ENCODE results near the gene ADTRP. TPM values are rescaled to one million over a fixed set of nuclear protein-coding genes. Genes with fewer than 3 reads are reported as not detected.
"Not testable (repeated sequence)": the region's sequence is repeated elsewhere in the genome, so short reads cannot be mapped to it uniquely, and the experiment has no call there.

The ADTRP gene
- total RNA-seq, 2 donors from 2014 or later = 0.74 to 1.0 TPM

DNA sequence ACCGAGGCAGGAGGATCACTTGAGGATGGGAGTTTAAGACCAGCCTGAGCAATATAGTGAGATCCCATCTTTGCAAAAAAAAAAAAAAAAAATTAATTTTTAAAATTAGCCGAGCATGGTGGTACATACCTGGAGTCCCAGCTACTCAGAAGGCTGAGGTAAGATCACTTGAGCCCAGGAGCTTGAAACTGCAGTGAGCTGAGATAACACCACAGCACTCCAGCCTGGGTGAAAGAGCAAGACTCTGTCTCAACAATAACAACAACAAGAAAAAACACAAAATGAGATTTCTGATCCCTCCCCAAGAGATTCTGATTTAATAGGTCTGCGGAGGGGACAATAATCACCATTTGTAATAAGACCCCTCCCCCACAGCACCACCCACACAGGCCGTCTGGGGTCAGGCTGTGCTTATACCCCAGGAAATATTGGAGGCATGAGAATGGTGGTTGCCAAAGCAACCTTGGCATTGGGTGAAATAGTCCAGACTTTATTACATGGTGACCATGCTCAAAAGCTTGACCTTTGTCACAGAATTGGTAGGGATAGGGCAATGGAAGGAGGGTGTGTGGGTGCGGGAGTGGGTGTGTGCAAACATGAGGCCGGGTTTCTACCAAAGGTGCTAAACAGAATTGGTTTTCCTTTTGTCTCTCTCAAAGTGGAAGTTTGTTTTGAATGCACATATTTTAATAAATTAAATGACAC, 24.4 kb upstream of the ADTRP start:
- Histone ChIP-seq H3K36me3 (no peaks in the 10 kb centered on the region), H3K27ac (no peak overlapping the region), H3K4me1 (replicated peaks) (no peaks in the 10 kb centered on the region), H3K27me3 (replicated peaks; ENCODE audit: insufficient read depth) (no peaks in the 10 kb centered on the region), H3K9me3 (no peaks in the 10 kb centered on the region), H3K4me3 (no peak overlapping the region)
- no peak for DNase-seq (ENCODE audit: low spot score)
- TF ChIP-seq, protein P1, sequence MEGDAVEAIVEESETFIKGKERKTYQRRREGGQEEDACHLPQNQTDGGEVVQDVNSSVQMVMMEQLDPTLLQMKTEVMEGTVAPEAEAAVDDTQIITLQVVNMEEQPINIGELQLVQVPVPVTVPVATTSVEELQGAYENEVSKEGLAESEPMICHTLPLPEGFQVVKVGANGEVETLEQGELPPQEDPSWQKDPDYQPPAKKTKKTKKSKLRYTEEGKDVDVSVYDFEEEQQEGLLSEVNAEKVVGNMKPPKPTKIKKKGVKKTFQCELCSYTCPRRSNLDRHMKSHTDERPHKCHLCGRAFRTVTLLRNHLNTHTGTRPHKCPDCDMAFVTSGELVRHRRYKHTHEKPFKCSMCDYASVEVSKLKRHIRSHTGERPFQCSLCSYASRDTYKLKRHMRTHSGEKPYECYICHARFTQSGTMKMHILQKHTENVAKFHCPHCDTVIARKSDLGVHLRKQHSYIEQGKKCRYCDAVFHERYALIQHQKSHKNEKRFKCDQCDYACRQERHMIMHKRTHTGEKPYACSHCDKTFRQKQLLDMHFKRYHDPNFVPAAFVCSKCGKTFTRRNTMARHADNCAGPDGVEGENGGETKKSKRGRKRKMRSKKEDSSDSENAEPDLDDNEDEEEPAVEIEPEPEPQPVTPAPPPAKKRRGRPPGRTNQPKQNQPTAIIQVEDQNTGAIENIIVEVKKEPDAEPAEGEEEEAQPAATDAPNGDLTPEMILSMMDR (IDR thresholded peaks at IDR 0.05) = no peak
- TF ChIP-seq POLR2A (IDR thresholded peaks at IDR 0.05) = no peak
- no peak for TF ChIP-seq POLR2AphosphoS5 (IDR thresholded peaks at IDR 0.05)
- WGBS = 90% methylated on average over 6 of the region's 6 CpGs
- intact Hi-C loops (cut with DNase I) = no loop called here

DNA sequence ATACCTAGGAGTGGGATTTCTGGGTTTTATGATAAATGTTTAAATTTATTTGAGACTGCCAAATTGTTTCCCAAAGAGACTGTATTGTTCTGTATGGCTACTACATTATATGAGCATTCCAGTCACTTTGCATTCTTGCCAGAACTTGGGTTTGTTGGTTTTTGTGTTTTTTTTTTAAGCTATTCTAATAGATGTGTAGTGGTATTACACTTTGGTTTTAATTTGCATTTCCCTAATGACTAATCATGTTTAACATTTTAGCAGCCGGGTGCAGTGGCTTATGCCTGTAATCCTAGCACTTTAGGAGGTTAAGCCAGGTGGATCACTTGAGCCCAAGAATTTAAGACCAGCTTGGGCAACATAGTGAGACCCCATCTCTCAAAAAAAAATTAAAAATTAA, 21.9 kb upstream of the ADTRP start:
- H3K4me3 ChIP-seq; H3K9me3 ChIP-seq; H3K27me3 ChIP-seq (replicated peaks; ENCODE audit: insufficient read depth); DNase-seq (ENCODE audit: low spot score); H3K4me1 ChIP-seq (replicated peaks); H3K36me3 ChIP-seq; intact Hi-C loops (cut with DNase I); H3K27ac ChIP-seq: not testable (repeated sequence)
- WGBS = 60% methylated on average over 1 of the region's 1 CpG

DNA sequence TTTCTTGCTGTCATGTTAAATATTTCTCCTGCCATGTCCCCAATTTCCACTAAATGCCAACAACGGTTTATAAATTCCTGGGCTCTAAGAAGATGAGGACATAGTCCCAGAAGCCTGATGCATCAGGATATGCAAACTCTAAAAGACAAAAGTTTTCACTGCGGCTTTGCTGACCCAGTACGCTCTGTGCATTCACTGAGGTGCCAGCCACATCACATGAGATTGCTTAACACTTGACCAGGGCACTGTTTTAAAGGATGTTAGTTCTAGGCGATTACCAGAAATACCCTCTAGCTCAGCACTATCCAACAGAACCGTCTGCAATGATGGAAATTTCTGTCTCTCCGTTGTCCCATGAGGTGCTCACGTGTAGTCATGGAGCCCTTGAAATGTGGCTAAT, 19.9 kb upstream of the ADTRP start:
- no peak for TF ChIP-seq POLR2A (IDR thresholded peaks at IDR 0.05)
- no peak for DNase-seq (ENCODE audit: low spot score)
- 85% methylated on average over 7 of the region's 7 CpGs for WGBS

DNA sequence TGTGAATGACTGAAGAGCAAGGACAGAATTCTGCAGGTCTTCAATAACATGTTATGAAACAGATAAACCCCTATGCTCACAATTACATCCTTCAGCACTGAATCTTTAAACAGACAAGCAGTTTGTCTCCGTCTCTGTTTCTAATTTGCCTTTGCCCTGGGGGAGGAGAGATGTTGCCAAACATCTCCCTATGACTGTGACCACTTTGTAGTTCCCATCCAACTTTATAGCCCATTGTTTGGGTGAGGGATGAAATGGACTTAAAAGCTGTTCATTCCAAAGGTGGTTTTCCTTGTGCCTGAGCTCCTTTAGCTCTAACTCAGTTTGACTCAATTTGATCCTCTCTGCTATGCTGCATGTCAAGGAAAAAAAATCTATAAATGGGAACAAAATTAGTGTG, 19.5 kb upstream of the ADTRP start:
- 46% methylated on average over 1 of the region's 1 CpG for WGBS
- no peaks in the 10 kb centered on the region for H3K36me3 ChIP-seq
- no peak for DNase-seq (ENCODE audit: low spot score)
- H3K9me3 ChIP-seq = no peaks in the 10 kb centered on the region
- no peak for TF ChIP-seq POLR2AphosphoS5 (IDR thresholded peaks at IDR 0.05)
- TF ChIP-seq, protein P1 (IDR thresholded peaks at IDR 0.05) = no peak
- TF ChIP-seq POLR2A (IDR thresholded peaks at IDR 0.05) = no peak
- H3K4me1 ChIP-seq (replicated peaks) = no peaks in the 10 kb centered on the region
- H3K27me3 ChIP-seq (replicated peaks; ENCODE audit: insufficient read depth) = no peaks in the 10 kb centered on the region
- intact Hi-C loops (cut with DNase I) = no loop called here
- no peak overlapping the region for H3K27ac ChIP-seq
- no peak overlapping the region for H3K4me3 ChIP-seq

More for the DNA sequence above, 19.9 kb upstream of the ADTRP start:
- Histone ChIP-seq H3K4me3 (no peak overlapping the region), H3K36me3 (no peaks in the 10 kb centered on the region), H3K27me3 (replicated peaks; ENCODE audit: insufficient read depth) (no peaks in the 10 kb centered on the region), H3K9me3 (no peaks in the 10 kb centered on the region), H3K27ac (no peak overlapping the region), H3K4me1 (replicated peaks) (no peaks in the 10 kb centered on the region)
- intact Hi-C loops (cut with DNase I) = no loop called here

DNA sequence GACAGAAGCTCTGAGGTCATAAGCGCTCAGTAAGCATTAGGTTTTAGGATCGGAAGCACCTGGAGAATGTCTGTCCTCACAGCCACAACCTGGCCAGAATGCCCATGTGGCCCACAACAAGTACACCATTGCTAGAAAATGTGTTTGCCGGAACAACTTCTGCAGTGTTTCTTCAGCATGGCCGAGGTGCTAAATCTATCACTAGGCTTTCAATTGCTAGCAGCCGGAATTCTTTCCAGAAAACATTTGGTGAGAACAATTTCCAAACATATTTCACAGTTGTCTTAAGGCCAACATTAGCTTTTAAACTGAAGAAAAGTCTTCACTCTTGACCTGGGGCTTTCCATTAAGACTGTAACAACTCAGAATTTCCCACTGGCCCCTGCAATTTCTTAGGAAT, 18.2 kb upstream of the ADTRP start:
- no peaks in the 10 kb centered on the region for H3K36me3 ChIP-seq
- 89% methylated on average over 5 of the region's 5 CpGs for WGBS

DNA sequence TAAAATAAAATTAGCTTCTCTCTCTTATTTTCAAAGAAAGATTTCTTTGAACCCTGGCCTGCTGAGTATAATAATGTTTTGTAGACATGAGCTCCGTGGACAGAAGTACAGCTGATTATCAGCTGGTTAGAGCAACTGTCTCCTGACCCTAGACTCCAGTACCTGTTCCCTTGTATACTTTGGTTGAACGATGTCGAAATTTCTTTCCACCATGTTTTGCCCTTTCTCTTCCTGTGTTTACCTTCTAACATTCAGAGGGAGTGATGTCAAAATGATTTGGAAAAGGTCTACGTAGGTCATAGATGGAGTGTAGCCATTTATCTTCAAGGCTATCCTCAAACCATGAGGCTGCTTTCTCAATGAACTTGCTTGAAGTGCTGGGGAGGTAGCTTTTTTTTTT, 16.8 kb upstream of the ADTRP start:
- Histone ChIP-seq H3K27ac (no peak overlapping the region), H3K36me3 (no peaks in the 10 kb centered on the region), H3K27me3 (replicated peaks; ENCODE audit: insufficient read depth) (no peaks in the 10 kb centered on the region), H3K9me3 (no peaks in the 10 kb centered on the region), H3K4me3 (no peak overlapping the region), H3K4me1 (replicated peaks) (no peaks in the 10 kb centered on the region)
- TF ChIP-seq POLR2A (IDR thresholded peaks at IDR 0.05) = no peak
- no peak for TF ChIP-seq POLR2AphosphoS5 (IDR thresholded peaks at IDR 0.05)
- TF ChIP-seq, protein P1 (IDR thresholded peaks at IDR 0.05) = no peak
- no peak for DNase-seq (ENCODE audit: low spot score)
- intact Hi-C loops (cut with DNase I) = no loop called here
- 92% methylated on average over 4 of the region's 4 CpGs for WGBS

More for the DNA sequence above, 18.2 kb upstream of the ADTRP start:
- DNase-seq (ENCODE audit: low spot score) = no peak
- intact Hi-C loops (cut with DNase I) = no loop called here
- Histone ChIP-seq H3K27me3 (replicated peaks; ENCODE audit: insufficient read depth) (no peaks in the 10 kb centered on the region), H3K9me3 (no peaks in the 10 kb centered on the region), H3K27ac (no peak overlapping the region), H3K4me1 (replicated peaks) (no peaks in the 10 kb centered on the region), H3K4me3 (no peak overlapping the region)
- no peak for TF ChIP-seq POLR2A (IDR thresholded peaks at IDR 0.05)
- TF ChIP-seq, protein P1 (IDR thresholded peaks at IDR 0.05) = no peak
